Smooth muscle cell (in vitro differentiated cells): ENCODE data around the gene SH2D1B. TPM values are rescaled to one million over a fixed set of nuclear protein-coding genes. Genes with fewer than 3 reads are reported as not detected.
"Not testable (repeated sequence)": the region's sequence is repeated elsewhere in the genome, so short reads cannot be mapped to it uniquely, and the experiment has no call there.

Source experiments
- DNase-seq: peaks from one replicate; lab custom pipeline; 2025; ENCODE audit not compliant: unreplicated experiment; lab: John Stamatoyannopoulos, UW
- H2AFZ ChIP-seq: fragments of 200-600 bp; sonication (generic); 2 replicates; pipeline ENCODE4 v1.6.0; 2016; ENCODE audit warnings: antibody characterized with exemption, low read depth, mild to moderate bottlenecking
- H3F3A ChIP-seq: fragments of 200-600 bp; sonication (generic); 2 replicates; pipeline ENCODE4 v1.6.0; 2017; ENCODE audit warnings: antibody characterized with exemption, low read depth
- H3K27ac ChIP-seq: fragments of 200-600 bp; sonication (generic); 2 replicates; pipeline ENCODE4 v1.5.1; 2016; ENCODE audit warnings: low read depth, mild to moderate bottlenecking
- H3K27me3 ChIP-seq: fragments of 200-600 bp; sonication (generic); 2 replicates; pipeline ENCODE4 v1.6.1; 2016; ENCODE audit warnings: low read depth, mild to moderate bottlenecking
- H3K36me3 ChIP-seq: fragments of 200-600 bp; sonication (generic); 2 replicates; pipeline ENCODE4 v1.5.1; 2016; ENCODE audit warnings: low read depth
- H3K4me1 ChIP-seq: fragments of 200-600 bp; sonication (generic); 2 replicates; pipeline ENCODE4 v1.5.1; 2016; ENCODE audit warnings: low read depth
- H3K4me2 ChIP-seq: fragments of 200-600 bp; sonication (generic); 2 replicates; pipeline ENCODE4 v1.6.0; 2016; ENCODE audit warnings: mild to moderate bottlenecking
- H3K4me3 ChIP-seq: fragments of 200-600 bp; sonication (generic); 2 replicates; pipeline ENCODE4 v1.5.1; 2016; ENCODE audit warnings: mild to moderate bottlenecking
- H3K79me2 ChIP-seq: fragments of 200-600 bp; sonication (generic); 2 replicates; pipeline ENCODE4 v1.6.0; 2016; ENCODE audit warnings: low read depth, mild to moderate bottlenecking
- H3K9ac ChIP-seq: fragments of 200-600 bp; sonication (generic); 2 replicates; pipeline ENCODE4 v1.6.0; 2016; ENCODE audit warnings: low read depth
- H3K9me3 ChIP-seq: fragments of 200-600 bp; sonication (generic); replicated peaks from 2 replicates; pipeline ENCODE4 v1.5.1; 2016; ENCODE audit warnings: low read depth
- H4K20me1 ChIP-seq: fragments of 200-600 bp; sonication (generic); 2 replicates; pipeline ENCODE4 v1.6.0; 2016; ENCODE audit warnings: low read depth
- WGBS: methylation state at CpG from one replicate; pipeline ENCODE4 v1.1.7; 2016; ENCODE audit warnings: low lambda C conversion rate; 5-methylcytosine and 5-hydroxymethylcytosine counted together
- polyA plus RNA-seq: library from polyadenylated mRNA; unstranded; fragments of >200 nt; fragmentation: Nextera tagmentation; extraction: Ambion mirVana; gene quantifications from 2 replicates; pipeline ENCODE4 v1.2.1, GENCODE V29; 2016
- total RNA-seq: library from RNA; depleted of rRNA; stranded (reverse); fragments of >200 nt; gene quantifications from 2 replicates; pipeline ENCODE4 v1.2.3, GENCODE V29; 2014
- TF ChIP-seq, protein P1 (sequence below): fragments of 200-600 bp; sonication (generic); IDR thresholded peaks from 2 replicates; pipeline ENCODE4 v1.5.1; 2017; ENCODE audit warnings: borderline replicate concordance, mild to moderate bottlenecking, antibody characterized with exemption; ENCODE audit not compliant: insufficient read depth, poor library complexity, severe bottlenecking

The SH2D1B gene
- total and polyA plus RNA-seq, 2 experiments from 2014 or later, result not detected

DNA sequence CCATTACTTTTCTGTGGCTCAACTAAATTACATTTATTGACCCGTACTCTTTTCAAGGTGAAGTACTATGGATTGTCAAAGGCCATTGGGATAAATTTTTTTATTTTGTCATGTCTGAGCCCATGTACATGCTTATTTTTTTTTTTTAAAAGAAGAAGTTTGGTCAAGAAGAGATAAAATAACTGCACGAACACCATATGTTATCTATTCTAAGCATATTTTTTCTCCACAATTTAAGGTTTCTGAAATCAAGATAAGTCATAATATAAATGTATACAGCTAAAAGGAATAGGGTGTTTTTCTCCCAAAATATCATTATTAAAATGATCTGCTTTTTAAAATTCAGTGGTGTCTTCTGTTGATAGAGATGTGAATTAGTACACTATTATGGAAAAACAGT lies 35.0 kb upstream of the SH2D1B start:
- no peaks in the 10 kb centered on the region for H4K20me1 ChIP-seq
- H2AFZ ChIP-seq, result no peak overlapping the region
- H3K4me3 ChIP-seq, result no peak overlapping the region
- H3K4me2 ChIP-seq, result no peak overlapping the region
- no peak overlapping the region for H3K27ac ChIP-seq
- H3K36me3 ChIP-seq, result no peaks in the 10 kb centered on the region
- no peaks in the 10 kb centered on the region for H3F3A ChIP-seq
- no peaks in the 10 kb centered on the region for H3K4me1 ChIP-seq
- H3K79me2 ChIP-seq, result no peaks in the 10 kb centered on the region
- 83% methylated on average over 2 of the region's 2 CpGs for WGBS
- peaks cover 30% of the 10 kb centered on the region for H3K27me3 ChIP-seq
- DNase-seq, result no peak
- TF ChIP-seq, protein P1, sequence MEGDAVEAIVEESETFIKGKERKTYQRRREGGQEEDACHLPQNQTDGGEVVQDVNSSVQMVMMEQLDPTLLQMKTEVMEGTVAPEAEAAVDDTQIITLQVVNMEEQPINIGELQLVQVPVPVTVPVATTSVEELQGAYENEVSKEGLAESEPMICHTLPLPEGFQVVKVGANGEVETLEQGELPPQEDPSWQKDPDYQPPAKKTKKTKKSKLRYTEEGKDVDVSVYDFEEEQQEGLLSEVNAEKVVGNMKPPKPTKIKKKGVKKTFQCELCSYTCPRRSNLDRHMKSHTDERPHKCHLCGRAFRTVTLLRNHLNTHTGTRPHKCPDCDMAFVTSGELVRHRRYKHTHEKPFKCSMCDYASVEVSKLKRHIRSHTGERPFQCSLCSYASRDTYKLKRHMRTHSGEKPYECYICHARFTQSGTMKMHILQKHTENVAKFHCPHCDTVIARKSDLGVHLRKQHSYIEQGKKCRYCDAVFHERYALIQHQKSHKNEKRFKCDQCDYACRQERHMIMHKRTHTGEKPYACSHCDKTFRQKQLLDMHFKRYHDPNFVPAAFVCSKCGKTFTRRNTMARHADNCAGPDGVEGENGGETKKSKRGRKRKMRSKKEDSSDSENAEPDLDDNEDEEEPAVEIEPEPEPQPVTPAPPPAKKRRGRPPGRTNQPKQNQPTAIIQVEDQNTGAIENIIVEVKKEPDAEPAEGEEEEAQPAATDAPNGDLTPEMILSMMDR, result no peak
- H3K9ac ChIP-seq, result no peak overlapping the region
- no peaks in the 10 kb centered on the region for H3K9me3 ChIP-seq

DNA sequence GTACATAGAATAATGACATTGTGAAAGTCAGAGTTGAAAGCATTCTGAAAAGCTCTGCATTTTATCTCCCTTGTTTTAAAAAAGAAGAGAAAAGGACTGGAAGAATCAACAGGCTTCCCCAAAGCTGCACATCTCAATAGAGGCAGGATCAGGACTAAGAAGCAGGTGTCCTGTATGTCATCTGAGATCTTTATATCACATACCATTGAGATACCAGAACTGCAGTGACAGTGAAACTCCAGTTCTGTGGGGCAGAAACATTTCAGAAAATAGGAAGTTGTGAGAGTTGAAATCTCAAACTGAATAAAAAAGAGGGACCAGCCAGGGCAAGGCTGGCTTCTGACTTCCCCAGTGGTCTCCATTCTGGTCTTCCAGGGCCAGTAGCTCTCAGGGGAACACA lies 33.0 kb upstream of the SH2D1B start:
- no peaks in the 10 kb centered on the region for H3F3A ChIP-seq
- H3K27me3 ChIP-seq, result peaks cover 48% of the 10 kb centered on the region

DNA sequence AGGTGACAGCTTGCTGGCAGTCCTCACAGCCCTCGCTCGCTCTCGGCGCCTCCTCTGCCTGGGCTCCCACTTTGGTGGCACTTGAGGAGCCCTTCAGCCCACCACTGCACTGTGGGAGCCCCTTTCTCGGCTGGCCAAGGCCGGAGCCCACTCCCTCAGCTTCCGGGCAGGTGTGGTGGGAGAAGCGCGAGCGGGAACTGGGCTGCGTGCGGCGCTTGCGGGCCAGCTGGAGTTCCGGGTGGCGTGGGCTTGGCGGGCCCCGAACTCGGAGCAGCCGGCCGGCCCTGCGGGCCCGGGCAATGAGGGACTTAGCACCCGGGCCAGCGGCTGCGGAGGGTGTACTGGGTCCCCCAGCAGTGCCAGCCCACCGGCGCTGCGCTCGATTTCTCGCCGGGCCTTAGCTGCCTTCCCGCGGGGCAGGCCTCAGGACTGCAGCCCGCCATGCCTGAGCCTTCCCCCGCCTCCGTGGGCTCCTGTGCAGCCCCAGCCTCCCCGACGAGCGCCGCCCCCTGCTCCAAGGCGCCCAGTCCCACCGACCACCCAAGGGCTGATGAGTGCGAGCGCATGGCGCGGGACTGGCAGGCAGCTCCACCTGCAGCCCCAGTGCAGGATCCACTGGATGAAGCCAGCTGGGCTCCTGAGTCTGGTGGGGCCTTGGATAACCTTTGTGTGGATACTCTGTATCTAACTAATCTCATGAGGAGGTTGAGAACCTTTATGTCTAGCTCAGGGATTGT lies 21.2 kb upstream of the SH2D1B start:
- H3K4me1 ChIP-seq, H3K79me2 ChIP-seq, H3K4me3 ChIP-seq, H2AFZ ChIP-seq, H3K27ac ChIP-seq, H3F3A ChIP-seq, H3K36me3 ChIP-seq, H4K20me1 ChIP-seq, H3K9ac ChIP-seq, H3K9me3 ChIP-seq, DNase-seq, H3K4me2 ChIP-seq, H3K27me3 ChIP-seq: not testable (repeated sequence)
- WGBS, result 97% methylated on average over 36 of the region's 47 CpGs

More for the DNA sequence above, 33.0 kb upstream of the SH2D1B start:
- TF ChIP-seq, protein P1, result no peak
- Histone ChIP-seq H3K79me2 (no peaks in the 10 kb centered on the region), H2AFZ (no peak overlapping the region), H3K9me3 (no peaks in the 10 kb centered on the region), H3K4me2 (no peak overlapping the region), H3K36me3 (no peaks in the 10 kb centered on the region), H3K9ac (no peak overlapping the region), H3K27ac (no peak overlapping the region), H3K4me1 (no peaks in the 10 kb centered on the region), H3K4me3 (no peak overlapping the region), H4K20me1 (no peaks in the 10 kb centered on the region)
- no peak for DNase-seq

DNA sequence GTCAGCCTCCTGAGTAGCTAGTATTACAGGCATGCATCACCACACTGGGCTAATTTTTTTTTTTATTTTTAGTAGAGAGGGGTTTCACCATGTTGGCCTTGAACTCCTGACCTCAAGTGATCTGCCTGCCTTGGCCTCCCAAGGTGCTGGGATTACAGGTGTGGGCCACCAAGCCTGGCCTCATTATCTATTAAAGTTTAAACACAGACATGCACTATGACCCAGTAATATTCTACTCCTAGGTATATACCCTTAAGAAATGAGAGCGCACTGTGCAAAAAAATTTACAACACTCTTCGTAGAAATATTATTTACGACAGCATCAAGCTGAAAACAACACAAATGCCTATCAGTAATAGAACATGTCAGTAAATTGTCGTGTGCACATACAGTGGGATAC lies 18.6 kb upstream of the SH2D1B start:
- Histone ChIP-seq H3F3A (no peaks in the 10 kb centered on the region), H3K27me3 (no peaks in the 10 kb centered on the region), H3K4me2 (no peak overlapping the region), H3K4me1 (no peaks in the 10 kb centered on the region), H3K79me2 (no peaks in the 10 kb centered on the region), H2AFZ (no peak overlapping the region), H3K27ac (no peak overlapping the region), H4K20me1 (no peaks in the 10 kb centered on the region), H3K36me3 (no peaks in the 10 kb centered on the region), H3K9me3 (no peaks in the 10 kb centered on the region), H3K9ac (no peak overlapping the region), H3K4me3 (no peak overlapping the region)
- TF ChIP-seq, protein P1, result no peak
- DNase-seq, result no peak
- 88% methylated on average over 4 of the region's 4 CpGs for WGBS
